Endothelial cell of umbilical vein (primary cell): ENCODE measurements around the gene TMPRSS12.
"Not testable (repeated sequence)": the region's sequence is repeated elsewhere in the genome, so short reads cannot be mapped to it uniquely, and the experiment has no call there.

ENCODE experiments used
- EZH2 ChIP-seq: IDR thresholded peaks from 2 replicates; pipeline ENCODE4 v1.6.1; 2012; ENCODE audit warnings: borderline replicate concordance, low read depth, mild to moderate bottlenecking, moderate library complexity, low read length, inconsistent platforms; ENCODE audit not compliant: severe bottlenecking
- GATA2 ChIP-seq: IDR thresholded peaks from 2 replicates; pipeline ENCODE4 v1.7.0; 2011; ENCODE audit warnings: low read depth, mild to moderate bottlenecking, moderate library complexity, mixed read lengths, low read length; ENCODE audit not compliant: insufficient read length, insufficient read depth
- JUN ChIP-seq: IDR thresholded peaks from 2 replicates; pipeline ENCODE4 v1.6.1; 2011; ENCODE audit warnings: borderline replicate concordance, low read depth; ENCODE audit not compliant: insufficient read length, insufficient read depth
- MYC ChIP-seq: IDR thresholded peaks from one replicate; pipeline ENCODE4 v1.6.1; 2011; ENCODE audit warnings: mild to moderate bottlenecking, low read depth, low read length
- POLR2A ChIP-seq: IDR thresholded peaks from 2 replicates; pipeline ENCODE4 v1.6.1; 2012; ENCODE audit warnings: low read depth, mild to moderate bottlenecking, control low read depth, low read length
- POLR2AphosphoS5 ChIP-seq: IDR thresholded peaks from 2 replicates; pipeline ENCODE4 v1.6.1; 2012; ENCODE audit warnings: low read depth, mild to moderate bottlenecking, control low read depth, low read length, moderate library complexity; ENCODE audit not compliant: insufficient read depth
- TF ChIP-seq, protein P1 (sequence below), 2 donors: IDR thresholded peaks; 1 replicate in 1 of 2; 2 replicates in 1 of 2; pipeline ENCODE4 v1.5.1; 2011; ENCODE audit warnings: low read length in 2 of 2, mild to moderate bottlenecking in 2 of 2, moderate library complexity in 2 of 2, control low read depth in 1 of 2, inconsistent platforms in 1 of 2, low read depth in 1 of 2; ENCODE audit not compliant: insufficient read depth in 1 of 2; ENCODE audit errors: extremely low read depth in 1 of 2
- TF ChIP-seq, protein P2 (sequence below): IDR thresholded peaks from 2 replicates; pipeline ENCODE4 v1.6.1; 2011; ENCODE audit not compliant: insufficient read depth, insufficient read length

DNA sequence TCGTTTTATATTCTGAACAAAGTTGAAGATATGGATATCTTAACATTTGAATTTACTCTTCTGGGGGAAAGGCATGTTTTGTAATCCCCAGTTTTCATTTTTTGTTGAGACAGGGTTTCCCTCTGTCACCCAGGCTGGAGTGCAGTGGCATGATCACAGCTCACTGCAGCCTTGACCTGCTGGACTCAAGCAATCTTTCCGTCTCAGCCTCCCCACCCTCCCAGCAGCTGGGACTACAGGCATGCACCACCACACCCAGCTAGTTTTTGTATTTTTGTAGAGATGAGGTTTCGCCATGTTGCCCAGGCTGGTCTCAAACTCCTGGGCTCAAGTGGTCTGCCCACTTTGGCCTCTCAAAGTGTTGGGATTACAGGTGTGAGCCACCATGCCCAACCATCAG, 84.2 kb downstream of the TMPRSS12 start:
- TF ChIP-seq POLR2A, EZH2, GATA2, POLR2AphosphoS5, MYC, JUN: not testable (repeated sequence)
- TF ChIP-seq, protein P1, sequence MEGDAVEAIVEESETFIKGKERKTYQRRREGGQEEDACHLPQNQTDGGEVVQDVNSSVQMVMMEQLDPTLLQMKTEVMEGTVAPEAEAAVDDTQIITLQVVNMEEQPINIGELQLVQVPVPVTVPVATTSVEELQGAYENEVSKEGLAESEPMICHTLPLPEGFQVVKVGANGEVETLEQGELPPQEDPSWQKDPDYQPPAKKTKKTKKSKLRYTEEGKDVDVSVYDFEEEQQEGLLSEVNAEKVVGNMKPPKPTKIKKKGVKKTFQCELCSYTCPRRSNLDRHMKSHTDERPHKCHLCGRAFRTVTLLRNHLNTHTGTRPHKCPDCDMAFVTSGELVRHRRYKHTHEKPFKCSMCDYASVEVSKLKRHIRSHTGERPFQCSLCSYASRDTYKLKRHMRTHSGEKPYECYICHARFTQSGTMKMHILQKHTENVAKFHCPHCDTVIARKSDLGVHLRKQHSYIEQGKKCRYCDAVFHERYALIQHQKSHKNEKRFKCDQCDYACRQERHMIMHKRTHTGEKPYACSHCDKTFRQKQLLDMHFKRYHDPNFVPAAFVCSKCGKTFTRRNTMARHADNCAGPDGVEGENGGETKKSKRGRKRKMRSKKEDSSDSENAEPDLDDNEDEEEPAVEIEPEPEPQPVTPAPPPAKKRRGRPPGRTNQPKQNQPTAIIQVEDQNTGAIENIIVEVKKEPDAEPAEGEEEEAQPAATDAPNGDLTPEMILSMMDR (IDR thresholded peaks at IDR 0.05; ENCODE audit: extremely low read depth in 1 of 2, insufficient read depth in 1 of 2, low read depth in 1 of 2, low read length in 2 of 2): not testable (repeated sequence)
- TF ChIP-seq, protein P2, sequence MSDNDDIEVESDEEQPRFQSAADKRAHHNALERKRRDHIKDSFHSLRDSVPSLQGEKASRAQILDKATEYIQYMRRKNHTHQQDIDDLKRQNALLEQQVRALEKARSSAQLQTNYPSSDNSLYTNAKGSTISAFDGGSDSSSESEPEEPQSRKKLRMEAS: not testable (repeated sequence)
